Measurements from ENCODE around the gene PSME3.

The PSME3 gene

DNA sequence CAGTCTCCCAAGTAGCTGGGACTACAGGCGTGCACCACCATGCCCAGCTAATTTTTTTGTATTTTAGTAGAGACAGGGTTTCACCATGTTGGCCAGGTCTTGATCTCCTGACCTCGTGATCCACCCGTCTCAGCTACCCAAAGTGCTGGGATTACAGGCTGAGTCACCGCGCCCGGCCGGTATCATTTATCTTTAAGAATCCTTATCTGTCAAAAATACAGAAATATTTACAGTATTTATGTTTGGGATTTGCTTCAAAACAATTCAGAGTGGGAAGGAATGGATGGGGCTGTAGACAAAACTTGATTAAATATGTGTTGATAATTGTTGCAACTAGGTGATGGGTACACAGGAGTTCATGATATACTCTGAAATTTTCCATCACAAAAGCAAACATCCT, 12.0 kb upstream of the PSME3 start:
- Histone ChIP-seq H3K4me1 (ENCODE audit: insufficient read depth, low read length) (peaks cover 29% of the 10 kb centered on the region), H3K36me3 (ENCODE audit: insufficient read depth, low read length) (peaks cover 65% of the 10 kb centered on the region), H3K4me2 (ENCODE audit: insufficient read depth, low read length) (no peak overlapping the region), H3K9me3 (ENCODE audit: insufficient read depth, low read length, severe bottlenecking) (no peaks in the 10 kb centered on the region), H4K20me1 (ENCODE audit: insufficient read depth, low read length) (no peaks in the 10 kb centered on the region), H2AFZ (ENCODE audit: low read depth, low read length) (no peak overlapping the region), H3K4me3 (ENCODE audit: low read depth in 1 of 2, low read length in 2 of 2) (no peak overlapping the region), H3K27me3 (ENCODE audit: insufficient read depth, low read length, poor library complexity) (no peaks in the 10 kb centered on the region), H3K79me2 (ENCODE audit: insufficient read depth, low read length) (peaks cover 32% of the 10 kb centered on the region), H3K9ac (ENCODE audit: low read depth, low read length) (no peak overlapping the region), H3K27ac (ENCODE audit: low read length) (no peak overlapping the region)
- TF ChIP-seq CTCF (IDR thresholded peaks at IDR 0.05; ENCODE audit: borderline replicate concordance, extremely low read depth, low read length, poor library complexity, severe bottlenecking) (no peak), EZH2 (IDR thresholded peaks at IDR 0.05; ENCODE audit: borderline replicate concordance, low read depth, low read length, severe bottlenecking) (no peak)
- DNase-seq (no peak), ATAC-seq (ENCODE audit: insufficient read depth, low read depth) (no peak)

DNA sequence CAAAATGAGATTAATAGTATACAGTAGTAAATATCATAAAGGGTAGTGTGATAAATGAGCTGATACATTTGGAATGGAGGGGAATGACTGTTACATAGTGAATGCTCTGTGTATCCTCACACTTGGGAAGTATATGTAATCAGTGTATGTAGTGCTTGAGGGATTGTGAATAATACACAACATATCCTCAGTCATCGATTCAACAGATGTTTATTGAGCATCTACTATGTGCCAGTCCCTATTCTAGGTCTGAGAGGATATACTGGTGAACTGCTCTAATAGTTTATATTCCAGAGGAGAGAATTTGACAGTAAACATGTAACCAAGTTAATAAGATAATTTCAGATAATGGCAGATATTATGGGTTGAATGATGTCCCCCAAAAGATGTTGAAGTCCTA, 5.7 kb upstream of the PSME3 start:
- H3K4me1 ChIP-seq (ENCODE audit: insufficient read depth, low read length), result peaks cover 33% of the 10 kb centered on the region
- no peak overlapping the region for H3K4me3 ChIP-seq (ENCODE audit: low read depth in 1 of 2, low read length in 2 of 2)
- H3K27ac ChIP-seq (ENCODE audit: low read length), result no peak overlapping the region
- H3K27me3 ChIP-seq (ENCODE audit: insufficient read depth, low read length, poor library complexity), result no peaks in the 10 kb centered on the region
- H4K20me1 ChIP-seq (ENCODE audit: insufficient read depth, low read length), result no peaks in the 10 kb centered on the region
- 0 out of 2 replicates have a peak, but pooled peaks cover 5% of the 10 kb centered on the region for H3K36me3 ChIP-seq (ENCODE audit: insufficient read depth, low read length)
- TF ChIP-seq EZH2 (IDR thresholded peaks at IDR 0.05; ENCODE audit: borderline replicate concordance, low read depth, low read length, severe bottlenecking) (no peak), CTCF (IDR thresholded peaks at IDR 0.05; ENCODE audit: borderline replicate concordance, extremely low read depth, low read length, poor library complexity, severe bottlenecking) (no peak)
- H3K79me2 ChIP-seq (ENCODE audit: insufficient read depth, low read length), result peaks cover 22% of the 10 kb centered on the region
- DNase-seq, result no peak
- no peak overlapping the region for H3K9ac ChIP-seq (ENCODE audit: low read depth, low read length)
- H3K4me2 ChIP-seq (ENCODE audit: insufficient read depth, low read length), result no peak overlapping the region
- H2AFZ ChIP-seq (ENCODE audit: low read depth, low read length), result no peak overlapping the region
- H3K9me3 ChIP-seq (ENCODE audit: insufficient read depth, low read length, severe bottlenecking), result no peaks in the 10 kb centered on the region
- ATAC-seq (ENCODE audit: insufficient read depth, low read depth), result no peak

- no peak for TF ChIP-seq EZH2 (IDR thresholded peaks at IDR 0.05; ENCODE audit: borderline replicate concordance, low read depth, low read length, severe bottlenecking)
- TF ChIP-seq CTCF (IDR thresholded peaks at IDR 0.05; ENCODE audit: borderline replicate concordance, extremely low read depth, low read length, poor library complexity, severe bottlenecking), result no peak
- DNase-seq (no peak), ATAC-seq (ENCODE audit: insufficient read depth, low read depth) (no peak)
- Histone ChIP-seq H2AFZ (ENCODE audit: low read depth, low read length) (no peak overlapping the region), H3K9me3 (ENCODE audit: insufficient read depth, low read length, severe bottlenecking) (no peaks in the 10 kb centered on the region), H3K4me3 (ENCODE audit: low read depth in 1 of 2, low read length in 2 of 2) (no peak overlapping the region), H3K36me3 (ENCODE audit: insufficient read depth, low read length) (peaks cover 21% of the 10 kb centered on the region), H4K20me1 (ENCODE audit: insufficient read depth, low read length) (peaks cover 4% of the 10 kb centered on the region), H3K9ac (ENCODE audit: low read depth, low read length) (no peak overlapping the region), H3K4me2 (ENCODE audit: insufficient read depth, low read length) (no peak overlapping the region), H3K79me2 (ENCODE audit: insufficient read depth, low read length) (peaks cover 40% of the 10 kb centered on the region), H3K27ac (ENCODE audit: low read length) (no peak overlapping the region), H3K27me3 (ENCODE audit: insufficient read depth, low read length, poor library complexity) (no peaks in the 10 kb centered on the region), H3K4me1 (ENCODE audit: insufficient read depth, low read length) (peaks cover 35% of the 10 kb centered on the region)
Measured at GRCh38 chr17:42830971-42831370, 2.2 kb upstream of the PSME3 start.

Data from DND-41 (cell line).